ENCODE measurements around the gene FGD2. TPM values are rescaled to one million over a fixed set of nuclear protein-coding genes. Genes with fewer than 3 reads are reported as not detected.

FGD2 gene
- total RNA-seq, 1 experiment from 2014 or later, result 0.13 TPM

DNA sequence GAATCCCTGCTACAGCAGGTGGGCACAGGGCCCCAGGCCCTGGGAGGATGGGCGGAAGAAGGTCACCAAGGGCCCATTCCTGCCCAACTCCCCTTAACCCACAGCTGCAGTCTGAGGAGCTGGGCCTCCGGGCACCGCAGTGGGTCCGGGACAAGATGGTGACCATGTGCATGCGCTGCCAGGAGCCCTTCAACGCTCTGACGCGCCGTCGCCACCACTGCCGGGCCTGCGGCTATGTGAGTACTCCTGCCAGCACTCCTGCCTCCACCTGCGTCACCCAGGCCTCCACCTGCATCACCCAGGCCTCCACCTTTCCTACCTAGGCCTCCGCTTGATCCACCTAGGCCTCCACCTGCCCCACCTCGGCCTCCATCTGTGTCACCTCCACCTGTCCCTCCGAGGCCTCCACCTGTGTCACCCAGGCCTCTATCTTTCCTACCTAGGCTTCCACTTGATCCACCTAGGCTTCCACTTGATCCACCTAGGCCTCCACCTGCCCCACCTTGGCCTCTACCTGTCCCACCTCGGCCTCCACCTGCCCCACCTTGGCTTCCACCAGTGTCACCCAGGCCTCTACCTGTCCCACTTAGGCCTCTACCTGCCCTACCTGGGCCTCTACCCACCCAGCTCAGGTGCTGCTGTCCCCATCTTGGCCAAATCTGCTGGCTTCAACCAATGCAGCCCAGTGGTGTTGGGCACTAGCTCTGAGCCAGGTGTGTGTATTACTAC lies 16.8 kb downstream of the FGD2 start:
- Histone ChIP-seq H2AK5ac (ENCODE audit: insufficient read length, low read length) (no peak overlapping the region), H3K56ac (ENCODE audit: insufficient read length, low read depth, low read length) (no peak overlapping the region), H2BK15ac (ENCODE audit: low read depth, low read length) (no peak overlapping the region), H3K9ac (ENCODE audit: extremely low read depth, insufficient read length, low read length) (no peak overlapping the region), H3K27me3 (ENCODE audit: insufficient read depth, low read length) (no peaks in the 10 kb centered on the region), H2BK12ac (ENCODE audit: insufficient read length, low read depth, low read length) (no peak overlapping the region), H4K8ac (replicated peaks; ENCODE audit: insufficient read length, low read depth, low read length) (no peak overlapping the region), H4K20me1 (ENCODE audit: control insufficient read depth, insufficient read depth, insufficient read length) (peaks cover 3% of the 10 kb centered on the region), H3T11ph (ENCODE audit: low read length) (no peak overlapping the region), H2BK5ac (ENCODE audit: insufficient read length, low read length) (no peak overlapping the region), H3K18ac (ENCODE audit: insufficient read length, low read depth, low read length) (peak overlapping the region; percentile 33), H3K9me3 (ENCODE audit: control insufficient read depth, low read depth, low read length) (no peaks in the 10 kb centered on the region), H4K91ac (ENCODE audit: insufficient read length, low read depth, low read length) (no peak overlapping the region), H3K4ac (ENCODE audit: low read depth, low read length) (no peak overlapping the region), H3K23me2 (ENCODE audit: insufficient read length, low read depth, low read length, poor library complexity, severe bottlenecking) (no peaks in the 10 kb centered on the region), H3K4me2 (ENCODE audit: insufficient read depth, insufficient read length, low read length) (no peak overlapping the region), H3K23ac (ENCODE audit: insufficient read length, low read depth, low read length) (no peak overlapping the region), H2BK20ac (ENCODE audit: low read depth, low read length, poor library complexity, severe bottlenecking) (no peak overlapping the region), H3K79me2 (ENCODE audit: insufficient read depth, low read length) (no peaks in the 10 kb centered on the region), H3K79me1 (ENCODE audit: insufficient read depth, low read depth, low read length, poor library complexity, severe bottlenecking) (no peaks in the 10 kb centered on the region), H3K27ac (ENCODE audit: insufficient read length, low read depth, low read length) (no peak overlapping the region), H3K4me1 (ENCODE audit: insufficient read depth, low read length) (peaks cover 3% of the 10 kb centered on the region; the same call in 1 of the 2 replicates), H2BK120ac (ENCODE audit: low read depth, low read length, poor library complexity, severe bottlenecking) (no peak overlapping the region), H3K14ac (ENCODE audit: insufficient read depth, low read length) (no peak overlapping the region; the same call in 1 of the 2 replicates), H4K5ac (ENCODE audit: insufficient read length, low read depth, low read length) (no peak overlapping the region), H2AFZ (ENCODE audit: low read length) (no peak overlapping the region)
- no peak overlapping the region for H3K4me3 Mint-ChIP-seq
- no peaks in the 10 kb centered on the region for H3K27me3 Mint-ChIP-seq (ENCODE audit: low read depth)
- WGBS (ENCODE audit: extremely low coverage, insufficient read length, low lambda C conversion rate), result no CpG with 5 or more reads among the region's 17 CpGs
- no peaks in the 10 kb centered on the region for H3K36me3 Mint-ChIP-seq (ENCODE audit: insufficient read depth in 1 of 3, low read depth in 3 of 3)
- TF ChIP-seq, protein P1, sequence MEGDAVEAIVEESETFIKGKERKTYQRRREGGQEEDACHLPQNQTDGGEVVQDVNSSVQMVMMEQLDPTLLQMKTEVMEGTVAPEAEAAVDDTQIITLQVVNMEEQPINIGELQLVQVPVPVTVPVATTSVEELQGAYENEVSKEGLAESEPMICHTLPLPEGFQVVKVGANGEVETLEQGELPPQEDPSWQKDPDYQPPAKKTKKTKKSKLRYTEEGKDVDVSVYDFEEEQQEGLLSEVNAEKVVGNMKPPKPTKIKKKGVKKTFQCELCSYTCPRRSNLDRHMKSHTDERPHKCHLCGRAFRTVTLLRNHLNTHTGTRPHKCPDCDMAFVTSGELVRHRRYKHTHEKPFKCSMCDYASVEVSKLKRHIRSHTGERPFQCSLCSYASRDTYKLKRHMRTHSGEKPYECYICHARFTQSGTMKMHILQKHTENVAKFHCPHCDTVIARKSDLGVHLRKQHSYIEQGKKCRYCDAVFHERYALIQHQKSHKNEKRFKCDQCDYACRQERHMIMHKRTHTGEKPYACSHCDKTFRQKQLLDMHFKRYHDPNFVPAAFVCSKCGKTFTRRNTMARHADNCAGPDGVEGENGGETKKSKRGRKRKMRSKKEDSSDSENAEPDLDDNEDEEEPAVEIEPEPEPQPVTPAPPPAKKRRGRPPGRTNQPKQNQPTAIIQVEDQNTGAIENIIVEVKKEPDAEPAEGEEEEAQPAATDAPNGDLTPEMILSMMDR (conservative IDR thresholded peaks at IDR 0.05), result no peak
- no peak overlapping the region for H3K27ac Mint-ChIP-seq
- H3K4me1 Mint-ChIP-seq, result peaks cover 22 to 43% of the 10 kb centered on the region in 2 experiments
- no peak for DNase-seq
- H3K9me3 Mint-ChIP-seq, result no peaks in the 10 kb centered on the region; a peak in 1 of 5 replicates
